ENCODE results near the gene PIP5K1C.
"Not testable (repeated sequence)": the region's sequence is repeated elsewhere in the genome, so short reads cannot be mapped to it uniquely, and the experiment has no call there.

PIP5K1C gene

GRCh38 chr19:3647102-3647501, 53.2 kb downstream of the PIP5K1C start:
- DNase-seq (ENCODE audit: insufficient read length, low spot score); FAIRE-seq: not testable (repeated sequence)

GRCh38 chr19:3646336-3647092, 53.8 kb downstream of the PIP5K1C start:
- FAIRE-seq: no peak
- no peak for DNase-seq (ENCODE audit: insufficient read length, low spot score)

DNA sequence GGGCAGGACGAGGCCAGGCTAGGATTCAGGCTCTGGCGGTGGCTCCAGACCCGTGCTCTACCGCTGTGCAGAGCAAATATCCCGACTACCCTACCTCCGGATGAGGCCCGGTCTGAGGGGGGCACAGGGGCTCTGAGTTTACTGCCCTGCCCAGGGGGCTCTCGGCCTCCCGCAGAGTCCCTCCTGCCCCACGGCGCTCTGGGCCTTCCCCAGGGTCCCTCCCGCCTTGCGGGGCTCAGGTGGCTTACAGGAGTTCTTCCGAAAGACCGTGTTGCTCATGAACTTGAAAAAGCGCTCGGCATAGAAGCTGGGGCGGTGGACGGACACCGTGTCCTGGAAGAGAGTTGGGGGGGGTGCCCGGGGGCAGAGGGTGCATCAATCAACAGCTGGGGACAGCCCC, 54.5 kb downstream of the PIP5K1C start:
- DNase-seq (ENCODE audit: insufficient read length, low spot score) (no peak), FAIRE-seq (no peak)

DNA sequence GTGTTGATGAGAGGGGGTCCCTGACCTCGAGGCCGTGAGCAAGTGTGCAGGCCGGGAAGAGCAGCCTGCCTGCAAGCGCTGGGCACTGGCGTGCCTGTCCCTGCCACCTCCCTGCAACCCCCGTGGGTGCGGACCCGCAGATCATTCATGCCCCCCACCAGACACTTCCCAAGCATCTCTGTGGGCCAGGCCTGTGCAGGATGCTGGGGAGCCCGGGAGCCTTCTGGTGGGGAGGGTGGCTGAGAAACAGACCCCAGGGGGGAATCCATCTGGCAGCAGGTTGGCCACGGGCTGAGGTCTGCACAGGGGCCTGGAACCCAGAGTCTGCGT, 55.2 kb downstream of the PIP5K1C start:
- DNase-seq (ENCODE audit: insufficient read length, low spot score) (no peak), FAIRE-seq (no peak)

DNA sequence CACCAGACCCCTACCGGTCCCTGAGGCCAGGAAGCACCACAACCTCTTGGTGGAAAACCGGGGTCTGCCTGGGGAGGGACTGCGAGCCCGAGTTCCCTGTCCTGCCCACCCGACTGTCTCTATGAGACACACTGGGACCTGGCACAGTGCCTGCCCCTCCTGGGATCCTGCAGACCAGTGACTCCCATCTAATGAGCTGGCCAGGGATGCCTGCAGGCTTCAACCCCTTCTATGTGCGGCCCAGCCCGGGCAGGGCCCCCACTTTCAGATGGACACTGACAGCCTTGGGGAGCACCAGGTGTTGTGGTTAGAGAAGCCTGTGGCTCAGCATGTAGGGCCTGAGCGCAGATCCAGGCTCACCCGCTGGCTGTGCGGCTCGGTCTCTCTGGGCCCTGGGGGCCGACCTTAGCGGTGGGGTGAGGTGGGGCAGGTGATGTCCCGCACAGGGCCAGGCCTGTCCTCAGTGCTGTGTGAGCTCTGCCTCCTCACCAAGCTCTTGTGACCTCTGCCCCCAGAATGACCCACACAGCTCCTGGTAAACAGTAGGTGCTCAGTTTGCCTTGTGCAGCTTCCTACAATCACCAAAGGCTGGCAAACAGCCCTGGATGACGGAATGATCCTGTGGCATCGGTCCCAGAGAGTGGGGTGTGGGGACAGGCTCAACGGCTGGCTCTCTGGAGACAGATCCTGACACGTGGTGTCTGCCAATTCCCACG, 55.8 kb downstream of the PIP5K1C start:
- FAIRE-seq: no peak
- DNase-seq (ENCODE audit: insufficient read length, low spot score): no peak

DNA sequence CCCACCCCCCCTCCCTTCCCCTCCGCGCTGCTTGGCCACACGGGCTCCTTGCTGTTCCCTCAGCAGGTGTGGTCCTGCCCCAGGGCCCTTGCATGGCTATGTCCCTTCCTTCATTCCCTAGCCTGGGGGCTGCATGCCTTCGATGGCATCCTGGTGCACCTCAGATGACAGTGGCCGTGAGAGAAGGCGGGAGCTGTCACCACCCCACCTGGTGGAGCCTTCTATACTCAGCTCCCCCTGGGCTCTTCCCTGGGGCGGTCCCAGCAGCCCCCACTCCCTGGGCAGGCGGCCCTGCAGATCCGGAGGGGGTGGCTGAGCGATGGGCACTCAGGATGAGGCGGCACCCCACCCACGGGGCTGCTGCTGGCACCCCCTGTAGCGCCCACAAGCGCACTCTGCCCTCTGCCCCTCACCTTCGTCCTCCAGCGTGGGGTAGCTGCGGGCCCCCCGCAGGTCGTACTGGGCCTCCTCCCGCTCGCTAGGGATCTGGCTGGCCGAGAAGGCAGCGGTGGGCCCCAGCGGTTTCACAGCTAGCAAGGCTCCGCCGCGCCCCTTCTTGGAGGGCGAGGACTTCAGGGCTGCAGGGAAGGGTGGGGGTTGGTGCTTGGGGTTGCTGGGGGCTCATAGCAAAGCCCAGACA, 56.5 kb downstream of the PIP5K1C start:
- DNase-seq (ENCODE audit: insufficient read length, low spot score): no peak
- FAIRE-seq: no peak

GRCh38 chr19:3642987-3643673, 57.1 kb downstream of the PIP5K1C start:
- DNase-seq (ENCODE audit: insufficient read length, low spot score): no peak
- FAIRE-seq: no peak

DNA sequence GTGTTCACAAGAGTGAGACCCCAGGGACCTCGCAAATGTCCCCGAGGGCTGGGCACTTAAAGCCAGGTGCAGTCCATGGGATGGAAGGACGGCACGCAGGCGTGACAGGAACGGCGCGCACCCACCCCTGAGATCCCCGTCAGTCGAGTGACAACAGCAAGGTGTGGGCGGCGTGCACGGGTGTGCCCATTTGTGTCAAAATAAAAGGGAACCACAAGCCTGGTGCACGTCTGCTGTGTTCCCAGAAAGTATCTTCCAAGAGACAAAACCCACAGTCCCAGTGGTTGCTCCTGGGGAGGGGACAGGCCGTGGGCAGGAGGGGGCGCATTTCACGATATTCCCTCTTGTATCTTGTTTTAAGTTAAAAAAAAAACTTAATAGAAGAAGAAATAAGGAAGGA, 58.0 kb downstream of the PIP5K1C start:
- DNase-seq (ENCODE audit: insufficient read length, low spot score) (no peak), FAIRE-seq (no peak)

DNA sequence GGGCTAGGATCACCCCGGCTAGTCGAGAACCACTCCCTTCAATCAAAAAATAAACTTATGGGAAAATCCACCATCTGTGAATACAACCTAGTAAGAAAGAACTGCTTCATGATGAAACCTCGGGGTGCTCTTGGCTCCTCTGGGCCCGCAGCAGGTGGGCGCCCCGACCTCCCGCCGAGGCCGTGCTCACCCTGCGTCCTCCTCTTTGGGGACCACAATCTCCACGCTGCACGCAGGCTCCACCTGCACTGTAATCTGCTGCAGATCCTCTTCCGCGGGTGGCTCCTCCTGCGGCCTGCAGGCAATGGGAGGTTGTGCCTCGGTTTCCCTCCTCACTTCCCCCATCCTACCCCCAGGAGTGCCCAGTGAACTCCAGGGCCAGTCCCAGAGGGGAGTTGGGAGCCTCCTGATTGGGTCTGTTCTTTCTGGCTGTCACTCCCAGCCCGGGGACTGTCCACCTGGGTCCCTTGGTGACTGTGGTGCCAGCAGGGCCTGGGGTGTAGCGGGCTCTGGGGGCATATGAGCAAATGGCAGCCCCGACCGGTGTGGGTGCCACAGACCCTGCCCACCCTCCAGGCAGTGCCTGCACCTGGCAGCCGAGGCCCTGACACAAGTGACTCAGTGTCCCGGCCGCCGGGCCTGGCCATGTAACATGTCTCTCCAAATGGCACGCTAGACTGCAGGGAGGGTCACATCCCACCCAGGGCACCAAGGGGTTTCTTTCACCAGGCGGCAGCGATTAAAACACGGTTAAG, 58.6 kb downstream of the PIP5K1C start:
- DNase-seq (ENCODE audit: insufficient read length, low spot score): no peak

DNA sequence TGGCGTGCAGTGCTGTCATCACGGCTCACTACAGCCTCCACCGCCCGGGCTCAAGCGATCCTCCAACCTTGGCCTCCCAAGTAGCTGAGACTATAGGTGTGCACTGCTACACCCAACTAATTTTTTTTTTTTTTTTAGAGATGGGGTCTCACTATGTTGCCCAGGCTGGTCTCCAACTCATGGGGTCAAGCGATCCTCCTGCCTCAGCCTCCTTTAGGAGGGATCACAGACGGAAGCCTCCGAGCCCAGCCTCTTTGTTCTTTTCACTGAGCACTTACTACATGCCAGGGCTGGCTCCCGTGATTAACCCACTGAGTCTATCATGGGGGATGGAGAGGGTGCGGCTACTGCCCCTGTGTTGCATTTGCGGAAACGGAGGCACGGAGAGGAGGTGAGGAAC, 60.8 kb downstream of the PIP5K1C start:
- no peak for DNase-seq (ENCODE audit: insufficient read length, low spot score)
- no peak for FAIRE-seq

More for the DNA sequence above, 58.6 kb downstream of the PIP5K1C start:
- no peak for FAIRE-seq

- no peak for FAIRE-seq
- DNase-seq (ENCODE audit: insufficient read length, low spot score): no peak
Measured at GRCh38 chr19:3638208-3639193, 61.8 kb downstream of the PIP5K1C start.

GRCh38 chr19:3637621-3638020, 62.6 kb downstream of the PIP5K1C start:
- DNase-seq (ENCODE audit: insufficient read length, low spot score) (no peak), FAIRE-seq (no peak)

DNA sequence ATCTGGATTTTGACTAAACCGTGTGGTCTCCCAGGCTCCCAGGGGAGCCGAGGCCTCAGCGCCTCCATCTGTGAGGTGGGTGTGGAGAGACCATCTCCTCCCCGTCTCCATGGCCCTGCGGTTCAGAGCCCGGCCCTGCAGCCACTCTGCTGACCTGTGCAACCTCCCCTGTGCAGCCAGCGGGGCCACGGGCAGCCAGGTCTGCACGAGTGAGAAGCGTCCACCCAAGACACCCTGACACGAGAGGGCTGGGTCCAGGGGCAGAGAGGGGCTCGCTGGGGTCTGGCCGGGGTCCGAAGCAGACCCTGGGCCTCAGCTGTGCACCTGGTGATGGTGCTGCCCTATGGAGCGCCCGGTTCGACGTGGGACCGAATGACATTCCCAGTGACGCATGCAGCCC, 63.3 kb downstream of the PIP5K1C start:
- FAIRE-seq: no peak
- DNase-seq (ENCODE audit: insufficient read length, low spot score): no peak

DNA sequence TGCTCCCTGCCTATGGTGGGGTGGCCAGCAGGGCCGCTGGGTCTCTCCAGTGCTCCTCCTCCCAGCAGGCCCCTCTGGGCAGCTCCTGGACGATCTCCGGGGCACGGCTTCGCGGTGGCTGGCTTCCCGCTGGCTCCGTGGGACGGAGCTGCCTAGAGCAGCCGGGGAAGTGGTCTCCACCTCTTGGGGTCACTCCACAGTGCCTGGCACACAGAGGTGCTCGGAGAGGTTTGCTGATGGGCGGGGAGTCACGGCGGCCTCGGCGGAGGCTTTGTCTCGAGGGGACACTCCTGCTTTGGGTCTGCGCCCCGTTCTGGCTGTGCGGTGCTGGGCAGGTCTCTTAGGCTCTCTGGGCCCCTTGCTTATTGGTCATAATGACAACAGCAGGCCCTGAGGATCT, 63.8 kb downstream of the PIP5K1C start:
- no peak for FAIRE-seq
- no peak for DNase-seq (ENCODE audit: insufficient read length, low spot score)

DNA sequence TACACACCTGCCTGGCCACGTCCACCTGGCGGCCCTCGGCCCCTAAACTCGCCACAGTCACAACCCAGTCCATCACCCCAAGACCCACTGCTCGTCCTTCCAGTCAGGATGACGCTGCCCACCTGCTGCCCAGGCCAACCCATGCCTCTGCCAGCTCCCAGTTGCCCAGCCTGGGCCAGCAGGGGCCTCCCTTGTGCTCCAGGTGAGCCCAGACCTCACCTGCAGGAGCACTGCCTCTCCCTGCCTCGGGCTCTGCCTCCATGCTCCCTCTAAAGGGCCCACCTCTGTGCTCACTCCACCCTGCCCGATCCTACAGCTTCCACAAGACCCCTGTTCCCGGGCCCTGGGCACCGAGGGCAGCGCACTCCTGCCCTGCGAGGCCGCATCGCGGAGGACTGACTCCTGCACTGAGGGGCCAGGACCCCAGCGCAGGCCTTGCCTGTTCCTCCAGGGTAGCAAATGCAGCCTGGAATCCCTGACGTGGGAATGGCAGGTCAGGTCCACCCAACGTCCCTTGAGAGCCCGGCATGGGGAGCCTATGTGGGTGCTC, 65.7 kb downstream of the PIP5K1C start:
- no peak for DNase-seq (ENCODE audit: insufficient read length, low spot score)
- FAIRE-seq: no peak

- DNase-seq (ENCODE audit: insufficient read length, low spot score) (no peak), FAIRE-seq (no peak)
Measured at GRCh38 chr19:3633559-3633988, 66.7 kb downstream of the PIP5K1C start.

DNA sequence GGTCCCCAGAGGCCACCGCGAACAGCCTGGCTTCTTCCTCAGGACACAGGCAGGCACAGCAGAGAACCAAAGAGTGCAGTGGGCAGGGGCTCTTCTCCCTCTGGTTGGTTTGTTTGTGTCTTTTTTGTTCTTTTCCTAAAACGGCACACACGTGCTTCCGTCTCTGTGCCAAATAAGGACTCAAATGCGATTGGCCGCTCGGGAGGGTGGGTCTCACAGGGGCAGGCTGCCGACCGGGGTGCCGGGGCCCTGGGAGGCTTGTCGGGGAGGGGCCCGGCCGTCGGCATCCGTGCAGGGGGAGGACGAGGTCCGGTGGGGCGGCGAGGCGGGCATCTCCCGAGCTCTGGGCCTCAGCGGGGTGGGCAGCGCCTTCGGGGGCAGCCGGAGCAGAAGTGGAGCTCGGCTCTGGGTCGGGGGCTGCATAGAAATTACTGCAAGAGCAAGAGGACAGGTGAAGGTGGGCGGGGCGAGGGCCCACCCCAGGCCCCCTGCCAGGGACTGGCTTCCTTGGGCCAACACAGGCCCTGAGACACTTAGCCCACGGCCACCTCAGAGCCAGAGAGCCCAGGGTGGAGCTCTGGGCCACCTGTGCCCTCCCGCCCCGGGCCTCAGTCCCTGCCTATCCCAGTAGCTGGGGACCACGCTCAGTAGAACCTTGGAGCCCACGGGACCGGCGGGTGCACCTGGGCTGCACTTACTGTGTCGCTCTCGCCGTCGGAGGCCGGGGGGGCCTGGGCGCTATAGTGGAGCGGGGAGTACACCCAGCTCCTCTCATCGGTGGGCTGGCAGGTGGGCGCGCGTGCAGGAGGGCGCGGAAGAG, 67.3 kb downstream of the PIP5K1C start:
- DNase-seq (ENCODE audit: insufficient read length, low spot score): no peak
- no peak for FAIRE-seq

DNA sequence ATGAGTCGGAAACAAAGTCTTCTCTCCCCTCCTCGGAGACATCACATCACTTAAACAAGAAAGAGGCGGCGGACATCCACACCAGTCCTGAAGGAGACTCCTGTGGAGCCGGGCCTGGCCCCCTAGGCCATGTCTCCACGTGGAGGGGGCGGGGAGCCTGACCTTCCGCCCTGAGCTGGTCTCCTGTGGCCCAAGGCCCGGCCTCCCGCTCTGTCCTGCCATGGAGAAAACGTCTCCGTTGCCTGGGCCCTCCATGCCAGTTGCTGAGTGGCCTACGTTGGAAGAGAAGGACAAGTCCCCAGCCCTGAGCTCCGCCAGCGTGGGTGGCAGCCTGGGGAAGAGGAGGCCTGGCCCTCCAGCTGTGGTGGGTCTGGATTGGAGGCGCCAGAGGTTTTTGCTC, 68.2 kb downstream of the PIP5K1C start:
- DNase-seq (ENCODE audit: insufficient read length, low spot score): no peak
- FAIRE-seq: no peak
